ENCODE results near the gene MYL4. TPM values are rescaled to one million over a fixed set of nuclear protein-coding genes. Genes with fewer than 3 reads are reported as not detected.

The MYL4 gene
- total RNA-seq, 2 experiments from 2014 or later: not detected

DNA sequence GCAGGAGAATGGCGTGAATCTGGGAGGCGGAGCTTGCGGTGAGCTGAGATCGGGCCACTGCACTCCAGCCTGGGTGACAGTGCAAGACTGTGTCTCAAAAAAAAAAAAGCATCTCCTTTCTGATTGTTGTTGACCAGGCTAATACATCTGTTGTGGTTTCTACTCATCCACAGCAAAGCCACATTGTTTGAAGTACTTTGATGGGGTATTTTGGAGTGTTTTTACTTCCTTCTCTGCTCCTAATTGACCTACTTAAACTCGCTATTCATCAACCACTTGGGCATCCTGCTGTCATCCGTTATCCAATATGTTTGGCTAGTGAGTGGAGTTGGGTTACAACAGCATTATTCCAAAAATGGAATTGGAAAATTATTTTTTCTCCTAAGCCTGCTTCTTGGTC lies 16.6 kb upstream of the MYL4 start:
- Mint-ChIP-seq H3K27ac (no peak overlapping the region), H3K9me3 (no peaks in the 10 kb centered on the region), H3K4me3 (no peak overlapping the region), H3K36me3 (ENCODE audit: low read depth) (peaks cover 8% of the 10 kb centered on the region), H3K27me3 (no peaks in the 10 kb centered on the region), H3K4me1 (ENCODE audit: low read depth) (peaks cover 21% of the 10 kb centered on the region)
- CTCF ChIA-PET: no interaction called here
- POLR2A ChIA-PET: no interaction called here
- TF ChIP-seq CTCF (IDR thresholded peaks at IDR 0.05): no peak
- DNase-seq: no peak
- no peak for ATAC-seq
- intact Hi-C loops (cut with micrococcal nuclease): no loop called here

DNA sequence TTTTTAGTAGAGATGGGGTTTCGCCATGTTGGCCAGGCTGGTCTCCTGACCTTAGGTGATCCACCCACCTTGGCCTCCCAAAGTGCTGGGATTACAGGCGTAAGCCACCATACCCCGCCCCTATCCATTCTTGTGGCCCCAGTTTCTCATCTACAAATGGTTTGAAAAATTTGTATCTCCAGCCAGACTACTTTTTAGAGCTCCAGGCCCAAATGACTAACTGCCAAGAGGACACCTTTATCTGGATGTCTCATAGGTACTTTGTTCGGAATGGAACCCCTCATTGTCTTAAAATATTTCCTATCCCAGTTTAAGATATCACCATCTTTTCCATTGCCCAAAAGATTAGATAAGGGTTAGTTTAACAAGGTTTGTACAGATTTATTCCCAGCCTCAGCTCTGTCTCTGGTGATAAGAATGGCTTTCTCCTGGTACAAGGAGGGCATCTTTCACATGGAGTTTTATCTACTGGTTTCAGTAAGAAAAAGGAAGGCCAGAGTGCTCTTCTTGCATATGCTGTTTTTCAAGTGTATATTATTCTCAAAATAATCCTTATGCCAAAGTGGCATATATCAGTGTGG lies 15.1 kb upstream of the MYL4 start:
- Mint-ChIP-seq H3K36me3 (ENCODE audit: low read depth) (no peaks in the 10 kb centered on the region), H3K27me3 (no peaks in the 10 kb centered on the region), H3K4me3 (no peak overlapping the region), H3K9me3 (no peaks in the 10 kb centered on the region), H3K4me1 (ENCODE audit: low read depth) (peaks cover 18% of the 10 kb centered on the region), H3K27ac (no peak overlapping the region)
- ATAC-seq (no peak), DNase-seq (no peak)
- no peak for TF ChIP-seq CTCF (IDR thresholded peaks at IDR 0.05)
- intact Hi-C loops (cut with micrococcal nuclease): no loop called here
- CTCF ChIA-PET: no interaction called here
- POLR2A ChIA-PET: no interaction called here

GRCh38 chr17:47197821-47198220 lies 11.3 kb upstream of the MYL4 start:
- Mint-ChIP-seq H3K27ac (no peak overlapping the region), H3K4me1 (ENCODE audit: low read depth) (peaks cover 12% of the 10 kb centered on the region), H3K36me3 (ENCODE audit: low read depth) (no peaks in the 10 kb centered on the region), H3K4me3 (no peak overlapping the region), H3K27me3 (no peaks in the 10 kb centered on the region), H3K9me3 (no peaks in the 10 kb centered on the region)
- ATAC-seq: no peak
- ChIA-PET POLR2A (no interaction called here), CTCF (no interaction called here)
- no peak for DNase-seq
- TF ChIP-seq CTCF (IDR thresholded peaks at IDR 0.05): no peak
- intact Hi-C loops (cut with micrococcal nuclease): no loop called here

GRCh38 chr17:47199627-47200324 lies 9.4 kb upstream of the MYL4 start:
- intact Hi-C loops (cut with micrococcal nuclease): no loop called here
- H3K36me3 Mint-ChIP-seq (ENCODE audit: low read depth): no peaks in the 10 kb centered on the region
- DNase-seq (no peak), ATAC-seq (no peak)
- ChIA-PET POLR2A (interaction anchor here (1.2 kb wide), 1 partner anchor 19 kb away, joined by 3 read pairs; no protein-coding TSS in a partner anchor), CTCF (interaction anchor here (1.8 kb wide), 1 partner anchor 9 kb away, joined by 7 read pairs; no protein-coding TSS in a partner anchor)
- no peak overlapping the region for H3K4me3 Mint-ChIP-seq
- peaks cover 29% of the 10 kb centered on the region for H3K4me1 Mint-ChIP-seq (ENCODE audit: low read depth)
- TF ChIP-seq CTCF (IDR thresholded peaks at IDR 0.05): no peak
- no peaks in the 10 kb centered on the region for H3K9me3 Mint-ChIP-seq
- no peaks in the 10 kb centered on the region for H3K27me3 Mint-ChIP-seq
- peak overlapping the region; percentile 57 for H3K27ac Mint-ChIP-seq

DNA sequence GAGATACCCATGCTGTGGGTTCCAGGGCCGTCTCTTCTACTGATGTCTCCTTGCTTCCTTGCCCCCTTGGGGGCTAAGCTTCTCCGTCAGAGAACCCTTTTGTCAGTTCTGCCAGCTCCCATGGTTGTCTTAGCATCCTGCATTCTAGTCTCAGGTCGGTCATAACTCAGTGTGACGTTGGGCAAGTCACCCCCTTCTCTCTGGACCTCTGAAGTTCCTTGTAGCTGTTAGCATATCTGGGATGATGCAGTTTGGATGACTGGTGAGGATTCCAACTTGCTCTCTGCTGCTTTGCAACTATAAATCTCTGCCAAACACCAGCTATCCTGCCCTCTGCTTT lies 8.9 kb upstream of the MYL4 start:
- TF ChIP-seq CTCF (IDR thresholded peaks at IDR 0.05): no peak
- no peak for ATAC-seq
- ChIA-PET POLR2A (interaction anchor here (1.2 kb wide), 1 partner anchor 19 kb away, joined by 3 read pairs; no protein-coding TSS in a partner anchor), CTCF (interaction anchor here (1.8 kb wide), 1 partner anchor 9 kb away, joined by 7 read pairs; no protein-coding TSS in a partner anchor)
- intact Hi-C loops (cut with micrococcal nuclease): no loop called here
- H3K27me3 Mint-ChIP-seq: no peaks in the 10 kb centered on the region
- no peaks in the 10 kb centered on the region for H3K36me3 Mint-ChIP-seq (ENCODE audit: low read depth)
- peak overlapping the region; percentile 63 for H3K27ac Mint-ChIP-seq
- no peak for DNase-seq
- H3K9me3 Mint-ChIP-seq: no peaks in the 10 kb centered on the region
- peaks cover 34% of the 10 kb centered on the region for H3K4me1 Mint-ChIP-seq (ENCODE audit: low read depth)
- H3K4me3 Mint-ChIP-seq: no peak overlapping the region

All from activated CD8-positive, alpha-beta T cell treated with anti-CD3 and anti-CD28 coated beads for 36 hours (primary cell).